ENCODE data around the gene TGFBR3. TPM values are rescaled to one million over a fixed set of nuclear protein-coding genes. Genes with fewer than 3 reads are reported as not detected.

The TGFBR3 gene
- total RNA-seq, 2 experiments from 2014 or later, result 31.5 to 36.6 TPM

GRCh38 chr1:91673613-91674012 is 212.3 kb downstream of the TGFBR3 start:
- no peaks in the 10 kb centered on the region for H3K36me3 ChIP-seq (ENCODE audit: insufficient read depth, low read length)
- TF ChIP-seq CTCF (IDR thresholded peaks at IDR 0.05), result no peak
- DNase-seq (no peak), ATAC-seq (ENCODE audit: poor library complexity) (no peak)
- no peak overlapping the region for H3K27ac ChIP-seq (ENCODE audit: low read depth in 1 of 2, low read length in 2 of 2)
- no peak overlapping the region for H3K27ac Mint-ChIP-seq
- no peaks in the 10 kb centered on the region for H3K27me3 ChIP-seq (ENCODE audit: control insufficient read depth in 1 of 2, insufficient read depth in 2 of 2, low read length in 2 of 2)
- no peaks in the 10 kb centered on the region for H3K9me3 ChIP-seq (ENCODE audit: control insufficient read depth in 1 of 2, insufficient read depth in 1 of 2, low read length in 2 of 2)
- CTCF ChIA-PET, result no interaction called here
- H3K4me1 ChIP-seq (ENCODE audit: insufficient read depth, low read length), result no peaks in the 10 kb centered on the region
- no peaks in the 10 kb centered on the region for H3K27me3 Mint-ChIP-seq
- peaks cover 6% of the 10 kb centered on the region for H3K4me1 Mint-ChIP-seq (ENCODE audit: low read depth)
- H3K4me3 Mint-ChIP-seq, result no peak overlapping the region
- H3K9me3 Mint-ChIP-seq, result no peaks in the 10 kb centered on the region
- no peaks in the 10 kb centered on the region for H3K36me3 Mint-ChIP-seq (ENCODE audit: low read depth)
- H3K4me3 ChIP-seq (ENCODE audit: low read length), result no peak overlapping the region
- intact Hi-C loops (cut with DNase I, micrococcal nuclease), result no loop called here
- POLR2A ChIA-PET, result no interaction called here

GRCh38 chr1:91672601-91673161 is 213.3 kb downstream of the TGFBR3 start:
- DNase-seq (no peak), ATAC-seq (ENCODE audit: poor library complexity) (no peak)
- ChIA-PET POLR2A (no interaction called here), CTCF (no interaction called here)
- H3K9me3 Mint-ChIP-seq, result no peaks in the 10 kb centered on the region
- Histone ChIP-seq H3K27me3 (ENCODE audit: control insufficient read depth in 1 of 2, insufficient read depth in 2 of 2, low read length in 2 of 2) (no peaks in the 10 kb centered on the region), H3K9me3 (ENCODE audit: control insufficient read depth in 1 of 2, insufficient read depth in 1 of 2, low read length in 2 of 2) (no peaks in the 10 kb centered on the region), H3K27ac (ENCODE audit: low read depth in 1 of 2, low read length in 2 of 2) (no peak overlapping the region), H3K36me3 (ENCODE audit: insufficient read depth, low read length) (no peaks in the 10 kb centered on the region), H3K4me1 (ENCODE audit: insufficient read depth, low read length) (no peaks in the 10 kb centered on the region), H3K4me3 (ENCODE audit: low read length) (no peak overlapping the region)
- H3K36me3 Mint-ChIP-seq (ENCODE audit: low read depth), result no peaks in the 10 kb centered on the region
- TF ChIP-seq CTCF (IDR thresholded peaks at IDR 0.05), result no peak
- no peak overlapping the region for H3K4me3 Mint-ChIP-seq
- no peaks in the 10 kb centered on the region for H3K27me3 Mint-ChIP-seq
- H3K4me1 Mint-ChIP-seq (ENCODE audit: low read depth), result peaks cover 6% of the 10 kb centered on the region
- H3K27ac Mint-ChIP-seq, result no peak overlapping the region
- intact Hi-C loops (cut with DNase I, micrococcal nuclease), result no loop called here

GRCh38 chr1:91670781-91671180 is 215.2 kb downstream of the TGFBR3 start:
- TF ChIP-seq CTCF (IDR thresholded peaks at IDR 0.05), result no peak
- Mint-ChIP-seq H3K27me3 (no peaks in the 10 kb centered on the region), H3K4me3 (no peak overlapping the region), H3K27ac (no peak overlapping the region), H3K4me1 (ENCODE audit: low read depth) (peaks cover 6% of the 10 kb centered on the region), H3K9me3 (no peaks in the 10 kb centered on the region), H3K36me3 (ENCODE audit: low read depth) (no peaks in the 10 kb centered on the region)
- ChIA-PET POLR2A (no interaction called here), CTCF (no interaction called here)
- no peak overlapping the region for H3K27ac ChIP-seq (ENCODE audit: low read depth in 1 of 2, low read length in 2 of 2)
- H3K4me1 ChIP-seq (ENCODE audit: insufficient read depth, low read length), result no peaks in the 10 kb centered on the region
- no peaks in the 10 kb centered on the region for H3K36me3 ChIP-seq (ENCODE audit: insufficient read depth, low read length)
- ATAC-seq (ENCODE audit: poor library complexity) (no peak), DNase-seq (no peak)
- H3K4me3 ChIP-seq (ENCODE audit: low read length), result no peak overlapping the region
- no peaks in the 10 kb centered on the region for H3K27me3 ChIP-seq (ENCODE audit: control insufficient read depth in 1 of 2, insufficient read depth in 2 of 2, low read length in 2 of 2)
- intact Hi-C loops (cut with DNase I, micrococcal nuclease), result no loop called here
- H3K9me3 ChIP-seq (ENCODE audit: control insufficient read depth in 1 of 2, insufficient read depth in 1 of 2, low read length in 2 of 2), result no peaks in the 10 kb centered on the region
